GM12873 (cell line): ENCODE data around the gene POR.

Experiments
- TF ChIP-seq, protein P1 (sequence below): IDR thresholded peaks from 2 replicates; pipeline ENCODE4 v1.5.1; 2012; ENCODE audit warnings: low read depth, mild to moderate bottlenecking, moderate library complexity, low read length, control low read depth; ENCODE audit not compliant: insufficient read depth; ENCODE audit errors: missing control alignments

POR gene

DNA sequence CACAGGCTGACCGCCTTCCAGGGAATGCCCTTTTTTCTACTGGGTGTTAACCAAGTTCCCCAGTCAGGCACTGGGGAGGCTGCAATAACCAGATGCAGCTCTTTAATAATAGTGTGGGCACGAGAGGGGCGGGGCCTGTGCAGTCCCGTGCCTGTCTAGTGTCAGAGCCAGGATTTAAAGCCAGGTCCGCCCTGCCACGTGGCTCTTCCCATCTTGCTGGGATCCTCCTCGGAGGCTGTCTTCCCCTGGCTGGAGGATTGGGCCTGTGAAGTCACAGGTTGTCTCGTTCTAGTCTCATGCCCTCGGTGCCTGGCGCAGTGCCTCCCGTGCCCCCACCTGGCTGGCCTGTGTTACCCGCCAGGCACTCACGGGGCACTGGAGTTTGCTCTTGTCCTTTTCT, 54.2 kb downstream of the POR start:
- TF ChIP-seq, protein P1, sequence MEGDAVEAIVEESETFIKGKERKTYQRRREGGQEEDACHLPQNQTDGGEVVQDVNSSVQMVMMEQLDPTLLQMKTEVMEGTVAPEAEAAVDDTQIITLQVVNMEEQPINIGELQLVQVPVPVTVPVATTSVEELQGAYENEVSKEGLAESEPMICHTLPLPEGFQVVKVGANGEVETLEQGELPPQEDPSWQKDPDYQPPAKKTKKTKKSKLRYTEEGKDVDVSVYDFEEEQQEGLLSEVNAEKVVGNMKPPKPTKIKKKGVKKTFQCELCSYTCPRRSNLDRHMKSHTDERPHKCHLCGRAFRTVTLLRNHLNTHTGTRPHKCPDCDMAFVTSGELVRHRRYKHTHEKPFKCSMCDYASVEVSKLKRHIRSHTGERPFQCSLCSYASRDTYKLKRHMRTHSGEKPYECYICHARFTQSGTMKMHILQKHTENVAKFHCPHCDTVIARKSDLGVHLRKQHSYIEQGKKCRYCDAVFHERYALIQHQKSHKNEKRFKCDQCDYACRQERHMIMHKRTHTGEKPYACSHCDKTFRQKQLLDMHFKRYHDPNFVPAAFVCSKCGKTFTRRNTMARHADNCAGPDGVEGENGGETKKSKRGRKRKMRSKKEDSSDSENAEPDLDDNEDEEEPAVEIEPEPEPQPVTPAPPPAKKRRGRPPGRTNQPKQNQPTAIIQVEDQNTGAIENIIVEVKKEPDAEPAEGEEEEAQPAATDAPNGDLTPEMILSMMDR = no peak

DNA sequence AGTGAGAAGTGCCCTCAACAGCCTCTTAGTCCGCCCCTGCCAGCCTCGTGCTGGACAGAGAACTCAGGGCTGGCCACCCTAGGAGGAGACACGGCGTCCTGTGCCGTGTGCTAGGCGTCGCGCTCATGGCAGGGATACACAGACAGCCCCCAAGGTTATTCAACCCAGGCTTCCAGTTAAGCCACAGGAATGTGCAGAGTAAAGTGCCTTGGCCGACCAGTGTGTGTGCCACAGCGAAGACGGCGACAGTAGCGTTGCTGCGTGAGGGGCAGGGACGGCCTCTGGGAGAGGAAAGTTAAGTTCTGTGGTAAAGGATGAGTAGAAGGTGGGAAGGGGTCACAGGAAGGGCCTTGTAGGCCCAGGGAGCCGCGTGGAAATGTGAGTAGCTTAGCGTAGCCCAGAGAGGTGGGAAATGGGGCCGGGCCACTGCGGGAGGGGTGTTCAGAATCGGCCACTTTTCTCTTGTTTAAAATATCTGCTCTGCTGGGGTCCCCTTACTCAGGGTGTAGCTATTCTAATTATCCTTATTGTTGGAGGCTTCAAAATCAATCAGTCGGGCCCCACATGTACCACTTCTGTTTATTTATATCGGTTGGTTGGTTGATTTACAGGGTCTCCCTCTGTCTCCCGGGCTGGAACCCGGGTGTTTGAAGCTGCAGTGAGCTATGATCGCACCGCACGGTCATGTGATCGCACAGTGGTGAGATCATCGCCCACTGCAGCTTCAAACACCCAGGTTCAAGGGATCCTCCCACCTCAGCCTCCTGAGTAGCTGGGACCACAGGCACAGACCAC, 54.9 kb downstream of the POR start:
- TF ChIP-seq, protein P1 = no peak

DNA sequence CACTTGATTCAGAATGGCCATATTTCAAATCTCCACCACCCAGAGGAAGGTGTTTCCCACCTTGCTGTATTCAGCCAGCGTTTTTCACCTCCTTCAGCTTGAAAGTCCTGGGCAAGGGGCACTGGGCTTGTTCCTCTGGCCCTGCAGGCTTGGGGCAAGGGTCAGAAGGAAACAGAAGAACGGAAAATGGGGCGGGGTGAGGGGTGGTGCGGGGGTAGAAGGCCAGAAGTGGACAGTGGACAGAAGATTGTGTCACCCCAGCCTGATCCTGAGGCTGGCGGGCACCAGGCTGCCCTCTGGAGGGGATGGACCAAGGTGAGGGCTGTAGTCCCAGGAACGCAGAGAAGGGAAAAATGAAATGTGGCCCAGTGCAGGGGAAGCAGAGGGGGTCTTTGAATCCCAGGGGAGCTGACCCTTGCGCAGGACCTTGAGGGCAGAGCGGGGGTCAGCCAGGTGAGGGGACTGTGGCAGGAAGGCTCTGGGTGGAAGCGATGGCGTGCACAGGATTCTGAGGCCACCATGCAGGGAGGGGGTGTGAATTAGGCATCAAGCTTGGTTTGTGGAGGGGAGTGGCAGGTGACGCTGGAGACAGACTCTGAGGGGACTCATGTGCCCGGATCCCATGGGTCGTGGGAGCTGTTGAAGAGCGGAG, 56.5 kb downstream of the POR start:
- TF ChIP-seq, protein P1 = no peak

DNA sequence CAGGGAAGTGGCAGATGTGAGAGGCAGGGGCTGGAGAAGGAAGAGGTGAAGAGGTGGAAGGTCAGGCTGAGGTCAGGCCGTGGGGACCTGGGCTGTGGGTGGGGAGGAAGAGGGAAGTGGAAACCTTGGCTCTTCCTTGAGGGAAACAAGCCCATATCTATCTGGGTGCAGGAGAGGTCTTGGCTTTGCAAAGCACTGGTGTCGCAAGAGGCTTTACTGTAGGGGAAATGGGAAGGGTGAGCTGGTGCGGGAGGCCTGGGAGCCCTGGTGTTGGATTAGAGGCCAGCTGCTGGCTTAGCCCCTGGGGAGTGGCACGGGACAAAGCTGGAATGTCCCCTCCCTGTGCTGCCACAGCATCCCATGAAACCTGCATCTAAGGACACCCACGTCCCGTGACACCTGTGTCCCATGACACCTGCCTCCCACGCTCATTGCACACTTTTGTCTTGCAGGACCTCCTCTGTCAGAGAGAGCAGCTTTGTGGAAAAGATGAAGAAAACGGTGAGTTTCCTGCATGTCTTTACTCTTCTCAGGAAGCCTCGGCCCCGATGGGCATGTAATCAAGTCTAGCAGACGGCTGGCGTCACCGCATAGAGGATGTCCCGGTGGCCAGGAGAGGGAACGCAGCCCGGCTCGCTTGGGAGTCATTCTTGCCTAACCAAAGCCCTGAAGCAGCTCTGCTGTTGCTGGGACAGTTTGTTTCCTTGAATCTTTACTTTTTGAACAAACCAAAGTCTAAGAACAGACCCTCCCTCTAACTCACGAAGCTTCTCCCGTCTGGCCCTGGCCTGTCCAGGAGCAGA, 57.2 kb downstream of the POR start:
- TF ChIP-seq, protein P1 = peak; percentile 31

DNA sequence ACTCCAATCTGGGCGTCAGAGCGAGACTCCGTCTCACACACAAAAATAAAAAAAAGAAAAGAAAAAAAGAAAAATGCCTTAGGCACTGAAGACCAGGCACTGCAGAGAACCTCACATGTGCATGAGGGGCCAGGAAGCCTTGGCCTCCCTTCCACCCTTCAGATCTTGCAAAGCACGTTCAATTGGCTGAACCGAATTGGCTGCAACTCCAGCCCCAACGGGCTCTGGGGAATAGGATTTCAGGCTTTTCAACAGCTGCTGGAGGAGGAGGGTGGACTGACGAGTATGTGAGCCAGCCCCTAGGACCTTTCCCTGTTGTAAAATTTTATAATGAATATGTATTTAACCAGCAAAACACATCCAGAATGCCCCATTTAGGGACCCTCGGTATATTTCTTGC, 62.8 kb downstream of the POR start:
- TF ChIP-seq, protein P1 = no peak

DNA sequence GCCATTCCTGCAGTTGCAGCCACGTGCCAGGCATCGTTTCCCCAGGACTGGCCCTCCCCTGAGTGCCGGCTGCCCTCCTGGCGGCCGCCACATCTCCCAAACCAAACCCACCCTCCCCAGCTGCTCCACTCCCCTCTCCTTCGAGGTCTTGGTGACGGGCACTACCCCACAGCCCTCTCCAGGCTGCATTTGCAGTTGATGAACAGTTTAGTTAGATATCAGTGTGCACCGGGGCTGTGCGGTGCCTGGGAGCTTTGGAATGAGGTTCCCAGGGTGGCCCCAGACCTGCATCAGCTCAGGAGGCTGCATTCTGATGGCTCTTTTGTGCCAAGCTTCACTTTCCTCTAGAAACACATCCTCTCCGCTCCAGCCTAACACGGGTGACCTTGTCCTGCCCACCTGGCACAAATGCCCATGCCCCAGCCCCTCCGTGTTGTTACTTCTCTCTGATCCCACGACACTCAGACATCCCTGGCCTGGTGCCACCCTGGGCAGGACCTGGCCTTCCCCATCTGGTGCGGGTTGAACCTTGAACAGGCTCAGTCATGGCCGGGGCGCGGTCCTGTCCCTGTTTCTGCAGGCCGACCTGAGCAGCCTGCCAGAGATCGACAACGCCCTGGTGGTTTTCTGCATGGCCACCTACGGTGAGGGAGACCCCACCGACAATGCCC, 64.9 kb downstream of the POR start:
- TF ChIP-seq, protein P1 = no peak
